Measurements from ENCODE around the gene SF3A1. TPM values are rescaled to one million over a fixed set of nuclear protein-coding genes. Genes with fewer than 3 reads are reported as not detected.

The SF3A1 gene
- total RNA-seq, 1 donor from 2014 or later: 308 TPM

DNA sequence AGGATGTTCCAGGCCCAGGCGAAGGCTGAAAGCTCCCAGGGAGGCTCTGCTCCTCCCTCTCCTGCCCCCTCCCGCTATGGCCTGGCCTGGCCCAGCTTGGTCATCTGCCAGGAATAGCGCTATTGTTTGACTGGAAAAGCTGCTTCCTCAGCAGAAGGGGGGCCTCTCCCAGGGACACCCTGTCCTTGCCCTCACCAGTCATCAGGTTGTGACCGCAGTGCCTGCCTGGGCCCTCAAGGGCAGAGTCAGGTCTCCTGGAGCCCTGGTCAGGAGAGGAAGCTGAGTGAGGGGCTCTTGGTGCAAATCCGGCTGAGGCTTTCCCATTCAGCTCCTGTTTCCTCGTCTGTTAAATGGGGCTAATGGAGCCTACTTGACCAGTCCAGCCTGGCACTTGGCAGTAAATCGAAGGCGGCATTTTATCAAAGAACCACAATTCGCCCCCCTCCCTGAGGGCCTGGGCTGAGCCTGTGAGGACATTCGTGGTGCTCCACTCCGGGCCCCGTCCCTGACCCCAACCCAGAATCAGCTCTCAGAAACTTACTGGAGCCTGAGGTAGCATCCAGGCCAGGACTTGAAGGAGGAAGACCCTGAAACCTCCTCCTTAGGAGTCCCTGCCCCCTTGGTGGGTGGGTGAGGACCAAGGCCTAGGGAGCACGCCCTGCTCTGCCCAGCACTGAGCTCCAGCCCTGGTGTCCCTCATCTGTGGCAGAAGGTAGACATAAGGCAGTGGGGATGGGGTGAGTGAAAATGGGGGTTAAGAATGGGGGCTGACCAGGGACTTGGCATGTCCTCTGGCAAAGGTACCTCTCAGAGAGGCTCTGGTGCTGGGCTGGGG, 65.4 kb downstream of the SF3A1 start:
- Mint-ChIP-seq H3K9me3 (no peaks in the 10 kb centered on the region), H3K36me3 (ENCODE audit: low read depth) (peaks cover 10% of the 10 kb centered on the region), H3K27ac (peak overlapping the region; percentile 81), H3K4me1 (ENCODE audit: low read depth) (peaks cover 45% of the 10 kb centered on the region), H3K27me3 (ENCODE audit: insufficient read depth) (no peaks in the 10 kb centered on the region), H3K4me3 (no peak overlapping the region)
- intact Hi-C loops (cut with micrococcal nuclease): no loop called here
- DNase-seq (ENCODE audit: low spot score): no peak

DNA sequence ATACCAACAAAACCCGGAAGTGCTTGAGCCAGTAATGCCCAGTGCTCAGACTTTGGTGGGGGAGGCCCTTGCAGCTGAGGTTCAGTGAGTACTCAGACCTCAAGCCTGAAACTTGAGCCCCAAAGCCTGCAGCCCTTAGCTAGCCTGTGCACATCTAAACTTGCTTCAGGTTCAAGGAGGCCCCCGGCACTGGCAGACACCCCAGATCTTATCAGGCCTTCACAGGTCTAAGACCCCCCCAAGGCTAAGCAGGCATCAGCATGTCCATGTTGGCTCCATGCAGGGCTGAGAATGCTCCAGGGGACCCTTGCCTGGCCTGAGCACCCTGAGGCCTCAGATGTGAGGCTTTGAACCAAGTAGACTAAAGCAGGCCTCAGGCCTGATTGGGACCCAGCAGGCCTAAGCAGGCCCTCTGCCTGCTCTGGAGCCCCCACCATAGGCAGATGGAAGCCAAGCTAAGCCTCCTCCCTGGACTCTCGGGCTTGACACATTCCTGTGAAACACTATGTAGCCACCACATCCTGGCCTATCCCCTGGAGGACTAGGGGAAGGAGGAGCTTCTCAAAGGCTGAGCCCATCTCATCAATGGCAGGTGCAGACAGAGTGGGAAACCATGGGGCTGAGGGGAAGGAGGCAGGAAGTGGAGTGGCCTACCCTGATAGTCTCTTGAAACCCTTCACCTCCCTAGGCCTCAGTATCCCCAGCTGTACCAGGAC, 66.2 kb downstream of the SF3A1 start:
- Mint-ChIP-seq H3K9me3 (no peaks in the 10 kb centered on the region), H3K27ac (peak overlapping the region; percentile 81), H3K36me3 (ENCODE audit: low read depth) (peaks cover 10% of the 10 kb centered on the region), H3K27me3 (ENCODE audit: insufficient read depth) (no peaks in the 10 kb centered on the region), H3K4me1 (ENCODE audit: low read depth) (peaks cover 46% of the 10 kb centered on the region), H3K4me3 (peak overlapping the region; percentile 87)
- intact Hi-C loops (cut with micrococcal nuclease): no loop called here
- DNase-seq (ENCODE audit: low spot score): no peak

DNA sequence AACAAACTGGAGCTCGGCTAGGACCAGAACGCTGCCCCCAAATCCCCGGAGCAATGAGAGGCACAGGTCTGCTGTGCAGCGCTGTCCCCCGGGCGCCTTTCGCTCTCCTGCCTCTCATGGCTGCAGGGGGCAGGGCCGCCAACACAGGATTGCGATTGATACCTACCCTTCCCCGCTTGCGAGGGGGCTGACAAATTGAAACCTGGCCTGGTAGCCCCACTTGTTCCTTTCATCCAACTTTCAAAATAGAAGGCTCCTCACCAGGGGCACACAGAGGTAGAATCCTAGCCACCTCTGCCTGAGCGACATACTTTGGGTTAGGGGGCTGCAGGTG, 66.7 kb downstream of the SF3A1 start:
- peaks cover 10% of the 10 kb centered on the region for H3K36me3 Mint-ChIP-seq (ENCODE audit: low read depth)
- H3K9me3 Mint-ChIP-seq: no peaks in the 10 kb centered on the region
- intact Hi-C loops (cut with micrococcal nuclease): loop anchor here (1.0 to 5.0 kb wide), 9 partner anchors 16 to 523 kb away; partner anchors contain the start of genes CCDC157, LIF, PES1 and TBC1D10A
- no peaks in the 10 kb centered on the region for H3K27me3 Mint-ChIP-seq (ENCODE audit: insufficient read depth)
- peaks cover 50% of the 10 kb centered on the region for H3K4me1 Mint-ChIP-seq (ENCODE audit: low read depth)
- H3K27ac Mint-ChIP-seq: peak overlapping the region; percentile 81
- DNase-seq (ENCODE audit: low spot score): no peak
- peak overlapping the region; percentile 87 for H3K4me3 Mint-ChIP-seq

DNA sequence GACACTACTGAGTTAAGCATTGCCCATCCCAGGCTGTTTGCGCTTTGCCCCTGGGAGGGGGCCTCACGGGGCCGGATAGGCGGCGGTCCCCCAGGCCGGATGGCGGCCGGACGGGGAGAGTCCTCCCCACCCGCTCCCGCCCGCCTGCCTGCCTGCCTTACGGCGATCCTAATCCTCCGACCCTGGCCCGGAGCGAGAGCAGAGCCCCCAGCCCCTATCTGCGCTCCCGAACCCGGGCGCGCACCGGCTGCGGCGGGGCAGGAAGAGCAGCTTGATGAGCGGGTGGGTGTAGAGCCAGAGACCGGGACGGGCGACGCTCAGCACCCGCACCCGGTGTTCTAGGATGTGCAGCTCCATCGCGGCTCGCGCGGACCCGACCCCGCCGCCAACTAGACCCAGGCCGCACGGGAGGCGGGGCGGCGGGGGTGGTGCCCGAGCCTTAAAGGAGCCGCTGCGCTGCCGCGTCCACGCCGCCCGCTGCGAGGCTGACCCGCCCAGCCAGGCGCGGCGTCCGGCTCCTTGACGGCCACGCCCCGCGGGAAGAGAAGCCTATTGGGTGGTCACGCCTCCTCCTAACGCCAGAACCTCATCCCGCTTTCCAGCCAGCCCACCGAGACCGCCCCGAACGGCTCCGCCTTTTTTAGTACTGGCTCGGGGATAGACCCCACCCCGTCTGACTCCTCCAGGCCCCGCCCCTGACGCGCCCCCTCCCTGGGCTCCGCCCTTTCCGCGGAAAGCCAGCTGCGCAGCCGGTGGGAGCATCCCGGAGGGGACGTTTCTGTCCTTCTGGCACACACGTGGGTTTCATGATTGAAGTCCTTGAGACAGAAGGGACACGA, 67.3 kb downstream of the SF3A1 start, which contains the start of gene CASTOR1:
Gene CASTOR1 (minus strand): TSS at position 365 of the 839 bp plus-strand sequence. CDS start 8 bp downstream, at position 357.
- H3K4me3 Mint-ChIP-seq: peak within 1 kb of the TSS; percentile 87
- peaks cover 13% of the 10 kb centered on the region for H3K36me3 Mint-ChIP-seq (ENCODE audit: low read depth)
- intact Hi-C loops (cut with micrococcal nuclease): loop anchor here (1.0 to 5.0 kb wide), 9 partner anchors 17 to 522 kb away; partner anchors contain the start of genes CCDC157, LIF, PES1 and TBC1D10A
- H3K9me3 Mint-ChIP-seq: no peaks in the 10 kb centered on the region
- no peaks in the 10 kb centered on the region for H3K27me3 Mint-ChIP-seq (ENCODE audit: insufficient read depth)
- peak; percentile 90 for DNase-seq (ENCODE audit: low spot score)
- H3K27ac Mint-ChIP-seq: peak within 1 kb of the TSS; percentile 81
- peaks cover 56% of the 10 kb centered on the region for H3K4me1 Mint-ChIP-seq (ENCODE audit: low read depth)

DNA sequence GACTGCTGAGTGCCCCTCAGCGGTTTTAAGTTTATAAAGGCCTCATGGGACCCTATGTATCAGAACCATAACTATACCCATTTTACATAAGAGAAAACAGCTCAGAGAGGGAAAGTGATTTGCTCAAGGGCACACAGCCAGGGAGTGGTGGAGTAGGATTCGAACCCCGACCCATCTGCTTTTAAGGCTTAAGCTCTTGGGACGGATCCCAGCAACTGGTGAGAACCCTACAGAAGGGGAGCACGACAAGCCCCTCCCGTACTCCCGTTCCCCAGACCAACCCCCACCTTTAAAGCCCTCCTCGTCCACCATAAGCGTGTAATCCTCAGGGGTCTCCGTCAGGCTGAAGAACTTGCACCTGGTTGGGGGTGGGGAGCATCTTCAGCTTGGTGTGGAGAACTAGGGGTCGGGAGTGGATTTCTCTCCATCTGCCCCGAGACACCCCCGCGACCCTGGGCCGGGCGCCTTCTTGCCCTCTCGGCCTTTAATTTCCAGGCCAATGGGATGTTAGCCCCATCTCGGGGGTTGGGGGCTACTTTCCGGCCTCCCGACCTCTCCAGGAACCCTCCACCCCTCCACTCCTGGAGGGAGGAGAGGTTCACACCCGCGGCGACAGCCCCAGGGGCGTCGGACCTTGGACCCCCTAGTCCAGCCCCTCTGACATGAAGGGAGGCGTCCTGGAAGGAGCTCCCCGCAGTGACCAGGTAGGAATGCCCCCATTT, 68.1 kb downstream of the SF3A1 start:
- intact Hi-C loops (cut with micrococcal nuclease): loop anchor here (1.0 to 5.0 kb wide), 9 partner anchors 18 to 521 kb away; partner anchors contain the start of genes CCDC157, LIF, PES1 and TBC1D10A
- H3K36me3 Mint-ChIP-seq (ENCODE audit: low read depth): peaks cover 9% of the 10 kb centered on the region
- DNase-seq (ENCODE audit: low spot score): no peak
- H3K27ac Mint-ChIP-seq: peak overlapping the region; percentile 40
- H3K4me1 Mint-ChIP-seq (ENCODE audit: low read depth): peaks cover 53% of the 10 kb centered on the region
- no peaks in the 10 kb centered on the region for H3K9me3 Mint-ChIP-seq
- H3K27me3 Mint-ChIP-seq (ENCODE audit: insufficient read depth): no peaks in the 10 kb centered on the region
- peak overlapping the region; percentile 86 for H3K4me3 Mint-ChIP-seq

DNA sequence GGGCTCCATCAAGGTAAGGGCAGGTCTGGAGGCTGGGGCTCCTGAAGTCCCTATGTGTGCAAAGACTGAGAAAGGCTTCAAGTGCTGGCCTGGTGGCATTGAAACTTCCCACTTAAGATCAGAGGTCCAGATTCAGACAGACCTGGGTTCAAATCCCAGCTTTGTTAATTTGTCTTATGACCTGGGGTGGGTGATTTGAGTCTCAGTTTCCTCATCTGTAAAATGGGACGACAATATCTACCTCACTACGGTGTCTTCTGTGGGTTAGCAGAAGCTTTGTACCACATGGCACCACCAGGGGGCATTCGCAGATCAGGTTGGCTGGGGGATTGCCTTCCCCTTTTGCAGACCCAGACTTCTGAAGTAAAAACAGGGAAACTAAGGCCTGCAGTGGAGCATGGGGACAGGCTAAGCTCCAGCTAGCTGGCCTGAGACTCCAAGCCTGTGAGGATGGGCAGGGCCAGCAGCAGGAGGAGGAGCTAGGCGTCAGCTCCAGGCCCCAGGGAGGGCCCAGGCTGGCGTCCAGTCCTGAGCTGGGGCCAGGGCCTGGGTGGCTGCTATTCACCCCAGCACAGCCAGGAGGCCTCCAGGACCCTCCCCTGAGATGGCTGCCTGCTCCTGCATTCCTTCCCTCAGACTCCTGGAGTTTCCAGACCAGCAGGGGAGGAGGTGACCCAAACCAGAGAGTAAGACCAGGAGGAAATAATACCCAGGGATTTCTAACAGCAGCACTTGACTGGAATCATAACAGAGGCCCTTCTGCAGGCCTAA, 68.9 kb downstream of the SF3A1 start:
- H3K9me3 Mint-ChIP-seq: no peaks in the 10 kb centered on the region
- H3K4me3 Mint-ChIP-seq: peak overlapping the region; percentile 86
- peak overlapping the region; percentile 73 for H3K27ac Mint-ChIP-seq
- H3K4me1 Mint-ChIP-seq (ENCODE audit: low read depth): peaks cover 60% of the 10 kb centered on the region
- peaks cover 3% of the 10 kb centered on the region for H3K36me3 Mint-ChIP-seq (ENCODE audit: low read depth)
- H3K27me3 Mint-ChIP-seq (ENCODE audit: insufficient read depth): no peaks in the 10 kb centered on the region
- intact Hi-C loops (cut with micrococcal nuclease): loop anchor here (1.0 to 5.0 kb wide), 4 partner anchors 22 to 304 kb away; partner anchors contain the start of genes OSM, PES1 and RNF215
- peak; percentile 80 for DNase-seq (ENCODE audit: low spot score)

DNA sequence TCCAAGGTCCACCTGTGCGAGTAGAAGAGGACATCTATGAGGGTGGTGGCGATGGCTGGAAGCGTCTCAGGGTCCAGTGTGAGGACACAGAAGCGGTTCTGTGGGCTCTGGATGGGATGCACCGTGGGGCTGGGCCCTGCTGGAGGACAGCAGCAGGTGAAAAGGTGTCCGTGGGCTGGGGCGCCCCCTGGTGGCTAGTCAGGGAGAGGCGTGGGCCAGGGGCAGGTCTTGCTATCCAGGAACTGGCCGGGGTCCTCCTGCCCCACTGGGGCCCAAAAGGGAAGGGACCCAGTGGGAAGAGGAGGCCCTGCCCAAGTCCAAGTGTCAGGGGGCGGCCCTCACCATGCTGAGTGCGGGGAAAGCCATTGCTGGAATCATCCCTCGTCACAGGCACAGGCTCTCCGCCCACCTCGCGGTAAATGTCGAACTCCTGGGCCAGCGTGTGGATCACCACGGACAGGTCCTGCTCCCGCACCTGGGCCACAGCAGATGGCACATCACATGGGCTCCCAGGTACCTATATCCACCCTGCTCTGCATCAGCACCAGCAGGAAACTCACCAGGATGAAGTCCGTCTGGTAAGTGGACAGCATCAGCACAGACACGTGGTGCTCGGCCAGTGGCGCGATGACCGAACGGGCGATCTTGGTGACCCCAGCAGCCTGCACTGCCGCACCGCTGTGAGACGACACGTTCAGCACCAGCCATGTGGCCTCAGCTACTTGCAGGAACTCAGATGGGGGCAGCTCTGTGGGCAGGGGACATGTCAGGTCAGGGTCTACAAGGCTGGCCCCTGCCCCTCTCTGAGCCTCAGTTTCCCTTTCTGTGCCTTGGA, 69.7 kb downstream of the SF3A1 start:
- H3K36me3 Mint-ChIP-seq (ENCODE audit: low read depth): peaks cover 3% of the 10 kb centered on the region
- H3K4me1 Mint-ChIP-seq (ENCODE audit: low read depth): peaks cover 68% of the 10 kb centered on the region
- no peak overlapping the region for H3K4me3 Mint-ChIP-seq
- H3K27me3 Mint-ChIP-seq (ENCODE audit: insufficient read depth): no peaks in the 10 kb centered on the region
- intact Hi-C loops (cut with micrococcal nuclease): loop anchor here (1.0 to 5.0 kb wide), 4 partner anchors 21 to 305 kb away; partner anchors contain the start of genes OSM, PES1 and RNF215
- no peaks in the 10 kb centered on the region for H3K9me3 Mint-ChIP-seq
- peak; percentile 81 for DNase-seq (ENCODE audit: low spot score)
- H3K27ac Mint-ChIP-seq: peak overlapping the region; percentile 61

DNA sequence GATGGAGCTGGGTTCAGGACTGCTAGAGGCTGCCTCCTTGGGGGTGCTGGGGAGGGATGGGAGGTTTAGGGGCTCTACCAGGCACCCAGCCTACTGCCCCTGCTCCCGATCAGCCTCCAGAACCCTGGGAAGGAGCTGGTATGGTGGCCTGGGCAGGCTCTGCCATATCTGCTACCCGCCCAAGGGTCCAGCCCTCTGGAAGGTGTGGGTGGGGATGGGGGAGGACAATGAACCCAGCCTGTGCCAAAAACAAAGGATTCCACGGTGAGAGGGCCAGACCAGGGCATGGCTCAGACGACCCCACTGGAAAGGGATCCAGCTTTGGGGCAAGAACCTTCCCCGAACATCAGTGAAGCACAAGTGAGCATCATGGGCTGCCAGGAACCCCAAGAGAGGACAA, 70.4 kb downstream of the SF3A1 start:
- no peaks in the 10 kb centered on the region for H3K27me3 Mint-ChIP-seq (ENCODE audit: insufficient read depth)
- H3K36me3 Mint-ChIP-seq (ENCODE audit: low read depth): peaks cover 3% of the 10 kb centered on the region
- H3K27ac Mint-ChIP-seq: peak overlapping the region; percentile 61
- H3K4me3 Mint-ChIP-seq: no peak overlapping the region
- intact Hi-C loops (cut with micrococcal nuclease): loop anchor here (5.0 kb wide), 1 partner anchor 306 kb away; the partner anchor contains the start of gene PES1
- no peak for DNase-seq (ENCODE audit: low spot score)
- peaks cover 65% of the 10 kb centered on the region for H3K4me1 Mint-ChIP-seq (ENCODE audit: low read depth)
- no peaks in the 10 kb centered on the region for H3K9me3 Mint-ChIP-seq

DNA sequence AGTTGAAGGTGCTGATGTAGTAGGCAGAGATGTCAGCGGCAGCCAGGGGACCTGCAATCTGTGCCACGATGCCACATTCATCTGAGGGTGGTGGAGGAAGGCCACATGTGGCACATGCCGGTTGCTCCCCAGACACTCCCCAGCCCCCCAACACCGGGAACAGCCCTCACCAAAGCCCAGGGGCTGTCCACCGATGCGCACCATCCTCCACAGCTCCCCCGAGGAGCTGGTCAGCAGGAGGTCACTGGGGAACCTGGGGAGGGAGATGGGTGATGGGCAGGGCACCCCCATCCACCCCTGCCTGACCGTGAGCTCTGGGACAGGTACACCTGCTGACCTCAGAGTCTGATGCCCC, 70.9 kb downstream of the SF3A1 start:
- peaks cover 61% of the 10 kb centered on the region for H3K4me1 Mint-ChIP-seq (ENCODE audit: low read depth)
- DNase-seq (ENCODE audit: low spot score): no peak
- H3K36me3 Mint-ChIP-seq (ENCODE audit: low read depth): peaks cover 3% of the 10 kb centered on the region
- no peaks in the 10 kb centered on the region for H3K27me3 Mint-ChIP-seq (ENCODE audit: insufficient read depth)
- H3K9me3 Mint-ChIP-seq: no peaks in the 10 kb centered on the region
- no peak overlapping the region for H3K4me3 Mint-ChIP-seq
- H3K27ac Mint-ChIP-seq: no peak overlapping the region
- intact Hi-C loops (cut with micrococcal nuclease): loop anchor here (5.0 kb wide), 1 partner anchor 306 kb away; the partner anchor contains the start of gene PES1

DNA sequence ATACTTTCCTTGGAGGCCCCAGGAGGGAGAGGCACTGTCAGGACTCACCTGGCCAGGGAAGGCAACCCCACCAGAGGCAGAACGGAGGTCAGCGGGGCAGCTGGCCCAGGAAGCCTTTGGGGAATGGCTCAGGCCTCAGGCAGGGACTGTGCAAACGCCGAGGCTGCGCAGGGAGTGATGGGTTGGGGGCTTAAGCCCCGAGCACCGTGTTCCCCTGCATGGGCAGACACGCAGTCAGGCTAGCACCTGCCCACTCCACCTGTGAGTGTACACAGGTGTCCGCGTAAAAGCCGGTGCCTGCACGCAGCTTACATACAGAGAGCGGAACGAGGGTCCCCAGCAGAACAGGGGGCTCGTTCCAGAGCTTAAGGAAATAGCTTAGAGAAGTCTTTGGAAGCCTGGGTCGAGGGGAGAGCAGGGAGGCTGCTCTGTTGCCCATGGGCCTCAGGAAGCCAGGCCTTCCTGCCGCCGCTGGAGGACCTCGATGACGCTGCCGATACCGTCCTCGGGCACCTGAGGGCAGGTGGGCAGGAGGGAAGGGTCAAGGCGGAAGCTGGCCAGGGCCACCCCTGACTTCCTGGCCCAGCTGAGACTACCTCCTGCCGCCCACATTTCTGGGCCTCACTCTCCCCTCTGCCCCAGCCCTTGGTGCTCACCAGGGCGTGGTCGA, 71.4 kb downstream of the SF3A1 start:
- no peaks in the 10 kb centered on the region for H3K27me3 Mint-ChIP-seq (ENCODE audit: insufficient read depth)
- H3K9me3 Mint-ChIP-seq: no peaks in the 10 kb centered on the region
- no peak for DNase-seq (ENCODE audit: low spot score)
- H3K4me1 Mint-ChIP-seq (ENCODE audit: low read depth): peaks cover 56% of the 10 kb centered on the region
- H3K4me3 Mint-ChIP-seq: peak overlapping the region; percentile 15
- H3K36me3 Mint-ChIP-seq (ENCODE audit: low read depth): peaks cover 3% of the 10 kb centered on the region
- peak overlapping the region; percentile 80 for H3K27ac Mint-ChIP-seq
- intact Hi-C loops (cut with micrococcal nuclease): loop anchor here (5.0 kb wide), 1 partner anchor 307 kb away; the partner anchor contains the start of gene PES1
